H9 (cell line): ENCODE data around the gene LGMN. TPM values are rescaled to one million over a fixed set of nuclear protein-coding genes. Genes with fewer than 3 reads are reported as not detected.
A peak's percentile ranks its signal among the peaks of the same experiment; 100 is the strongest.

Experiments used
- DNase-seq: peaks from one replicate; pipeline ENCODE4 v3.0.0-alpha.2; 2017
- H2AFZ ChIP-seq: one replicate; pipeline ENCODE4 v1.6.1; 2013; ENCODE audit warnings: mild to moderate bottlenecking, low read length, control low read depth, moderate library complexity
- H2AK5ac ChIP-seq: 2 replicates; pipeline ENCODE4 v1.6.1; 2013; ENCODE audit warnings: low read length, control low read depth, mixed read lengths; ENCODE audit not compliant: insufficient read length
- H2BK120ac ChIP-seq: one replicate; pipeline ENCODE4 v1.6.1; 2013; ENCODE audit warnings: low read depth, mild to moderate bottlenecking, low read length, control low read depth, inconsistent platforms; ENCODE audit not compliant: poor library complexity, severe bottlenecking
- H2BK12ac ChIP-seq: 2 replicates; pipeline ENCODE4 v1.6.1; 2013; ENCODE audit warnings: low read length, control low read depth, mixed read lengths, low read depth; ENCODE audit not compliant: insufficient read length
- H2BK15ac ChIP-seq: 2 replicates; pipeline ENCODE4 v1.6.1; 2013; ENCODE audit warnings: low read depth, low read length, control low read depth
- H2BK20ac ChIP-seq: one replicate; pipeline ENCODE4 v1.6.1; 2013; ENCODE audit warnings: low read depth, mild to moderate bottlenecking, low read length, control low read depth, inconsistent platforms; ENCODE audit not compliant: poor library complexity, severe bottlenecking
- H2BK5ac ChIP-seq: 2 replicates; pipeline ENCODE4 v1.6.1; 2013; ENCODE audit warnings: low read length, control low read depth, mixed read lengths; ENCODE audit not compliant: insufficient read length
- H3K14ac ChIP-seq: 2 replicates; pipeline ENCODE4 v1.6.1; 2013; ENCODE audit warnings: low read length, control low read depth; ENCODE audit not compliant: insufficient read depth
- H3K18ac ChIP-seq: 2 replicates; pipeline ENCODE4 v1.6.1; 2013; ENCODE audit warnings: low read depth, mild to moderate bottlenecking, mixed read lengths, low read length, control low read depth; ENCODE audit not compliant: insufficient read length
- H3K23ac ChIP-seq: 2 replicates; pipeline ENCODE4 v1.6.1; 2013; ENCODE audit warnings: low read length, control low read depth, mixed read lengths, low read depth; ENCODE audit not compliant: insufficient read length
- H3K23me2 ChIP-seq: 2 replicates; pipeline ENCODE4 v1.6.1; 2013; ENCODE audit warnings: low read depth, mild to moderate bottlenecking, mixed read lengths, low read length, control low read depth; ENCODE audit not compliant: insufficient read length, poor library complexity, severe bottlenecking
- H3K27ac ChIP-seq: 2 replicates; pipeline ENCODE4 v1.5.1; 2013; ENCODE audit warnings: low read length, control low read depth, mixed read lengths, low read depth; ENCODE audit not compliant: insufficient read length
- H3K27me3 ChIP-seq: 2 replicates; pipeline ENCODE4 v1.6.1; 2013; ENCODE audit warnings: low read length, control low read depth, inconsistent platforms; ENCODE audit not compliant: insufficient read depth
- H3K4ac ChIP-seq: 2 replicates; pipeline ENCODE4 v1.6.1; 2013; ENCODE audit warnings: low read depth, mild to moderate bottlenecking, control low read depth, inconsistent platforms, low read length, moderate library complexity
- H3K4me1 ChIP-seq: 2 replicates; pipeline ENCODE4 v1.6.1; 2013; ENCODE audit warnings: low read length, control low read depth, inconsistent platforms; ENCODE audit not compliant: insufficient read depth
- H3K4me2 ChIP-seq: 2 replicates; pipeline ENCODE4 v1.6.1; 2013; ENCODE audit warnings: low read length, control low read depth, mixed read lengths; ENCODE audit not compliant: insufficient read length, insufficient read depth
- H3K56ac ChIP-seq: 2 replicates; pipeline ENCODE4 v1.6.1; 2013; ENCODE audit warnings: low read depth, mild to moderate bottlenecking, mixed read lengths, low read length, control low read depth; ENCODE audit not compliant: insufficient read length
- H3K79me1 ChIP-seq: 2 replicates; pipeline ENCODE4 v1.6.1; 2013; ENCODE audit warnings: low read depth, mild to moderate bottlenecking, moderate library complexity, low read length, control low read depth, inconsistent platforms; ENCODE audit not compliant: insufficient read depth, poor library complexity, severe bottlenecking
- H3K79me2 ChIP-seq: 2 replicates; pipeline ENCODE4 v1.6.1; 2013; ENCODE audit warnings: low read length, control low read depth, inconsistent platforms; ENCODE audit not compliant: insufficient read depth
- H3K9ac ChIP-seq: 2 replicates; pipeline ENCODE4 v1.6.1; 2013; ENCODE audit warnings: low read length, control low read depth, mixed read lengths; ENCODE audit not compliant: insufficient read length; ENCODE audit errors: extremely low read depth
- H3K9me3 ChIP-seq: one replicate; pipeline ENCODE4 v1.6.1; 2013; ENCODE audit warnings: low read depth, low read length, inconsistent platforms; ENCODE audit not compliant: control insufficient read depth
- H3T11ph ChIP-seq: one replicate; pipeline ENCODE4 v1.6.1; 2013; ENCODE audit warnings: mild to moderate bottlenecking, low read length, control low read depth, inconsistent platforms
- H4K20me1 ChIP-seq: one replicate; pipeline ENCODE4 v1.6.1; 2013; ENCODE audit not compliant: control insufficient read depth, insufficient read length, insufficient read depth
- H4K5ac ChIP-seq: 2 replicates; pipeline ENCODE4 v1.6.1; 2013; ENCODE audit warnings: low read depth, mild to moderate bottlenecking, mixed read lengths, low read length, control low read depth; ENCODE audit not compliant: insufficient read length
- H4K8ac ChIP-seq: replicated peaks from 2 replicates; pipeline ENCODE4 v1.6.1; 2013; ENCODE audit warnings: low read length, control low read depth, mixed read lengths, low read depth; ENCODE audit not compliant: insufficient read length
- H4K91ac ChIP-seq: 2 replicates; pipeline ENCODE4 v1.6.1; 2013; ENCODE audit warnings: low read depth, mild to moderate bottlenecking, moderate library complexity, mixed read lengths, low read length, control low read depth; ENCODE audit not compliant: insufficient read length
- H3K27ac Mint-ChIP-seq, 3 experiments: 2 replicates in 2 of 3; 3 replicates in 1 of 3; pipeline ENCODE4 v1.8.0; 2020 to 2021; ENCODE audit warnings: mixed read lengths in 3 of 3, mild to moderate bottlenecking in 1 of 3, moderate library complexity in 1 of 3
- H3K27me3 Mint-ChIP-seq: 2 replicates; pipeline ENCODE4 v1.8.0; 2021; ENCODE audit warnings: low read depth, mild to moderate bottlenecking, moderate library complexity, mixed read lengths
- H3K36me3 Mint-ChIP-seq, 3 experiments: 2 replicates in 2 of 3; 3 replicates in 1 of 3; pipeline ENCODE4 v1.8.0; 2020 to 2021; ENCODE audit warnings: low read depth in 3 of 3, mixed read lengths in 3 of 3; ENCODE audit not compliant: insufficient read depth in 1 of 3
- H3K4me1 Mint-ChIP-seq, 2 experiments: 2 replicates each; pipeline ENCODE4 v1.8.0; 2020; ENCODE audit warnings: mixed read lengths in 2 of 2
- H3K4me3 Mint-ChIP-seq, 2 experiments: 2 replicates in 1 of 2; 3 replicates in 1 of 2; pipeline ENCODE4 v1.8.0; 2020 to 2021; ENCODE audit warnings: mild to moderate bottlenecking in 2 of 2, mixed read lengths in 2 of 2, moderate library complexity in 1 of 2
- H3K9me3 Mint-ChIP-seq, 2 experiments: 2 replicates in 1 of 2; 3 replicates in 1 of 2; pipeline ENCODE4 v1.8.0; 2020; ENCODE audit warnings: mild to moderate bottlenecking in 2 of 2, mixed read lengths in 2 of 2, moderate library complexity in 1 of 2
- WGBS: extraction: QIAGEN DNeasy Blood & Tissue Kit; methylation state at CpG from one replicate; pipeline ENCODE4 v1.1.7; 2013; ENCODE audit warnings: missing lambda C conversion rate, low lambda C conversion rate, mixed read lengths; ENCODE audit not compliant: insufficient read length; ENCODE audit errors: extremely low coverage; 5-methylcytosine and 5-hydroxymethylcytosine counted together
- total RNA-seq: library from RNA; stranded (reverse); gene quantifications from 2 replicates; pipeline ENCODE4 v1.2.1, GENCODE V29; 2021
- TF ChIP-seq, protein P1 (sequence below): fragments of 200-600 bp; sonication (generic); conservative IDR thresholded peaks from 3 replicates; pipeline ENCODE4 v1.8.0; 2021; ENCODE audit warnings: antibody characterized with exemption, mild to moderate bottlenecking

LGMN gene
- total RNA-seq, 1 experiment from 2014 or later, result 55.3 TPM

DNA sequence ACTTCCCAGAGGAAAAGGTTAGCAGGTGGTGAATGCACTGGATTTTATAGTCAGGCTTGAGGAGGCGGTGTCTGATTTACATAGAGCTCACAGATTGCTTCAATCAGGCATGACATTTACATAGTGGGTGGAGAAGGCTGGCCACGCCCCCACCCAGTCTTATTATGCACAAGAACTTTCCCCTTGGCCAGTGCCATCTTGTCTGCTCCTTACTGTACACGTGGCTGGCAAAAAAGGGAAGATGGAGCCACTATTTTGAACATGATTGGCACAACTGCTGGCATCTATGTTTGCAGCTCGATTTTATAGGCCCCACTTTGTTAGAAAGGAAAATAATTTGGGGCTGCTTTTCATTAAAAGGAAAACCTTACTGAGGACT, 10.9 kb upstream of the LGMN start:
- Mint-ChIP-seq H3K9me3 (peaks cover 0 to 2% of the 10 kb centered on the region in 2 experiments; a peak in 2 of 5 replicates), H3K27me3 (peaks cover 15% of the 10 kb centered on the region), H3K27ac (no peak overlapping the region), H3K4me3 (no peak overlapping the region), H3K36me3 (no peaks in the 10 kb centered on the region), H3K4me1 (0 out of 4 replicates have a peak, but pooled peaks cover 0 to 2% of the 10 kb centered on the region in 2 experiments)
- no peak overlapping the region for H4K91ac ChIP-seq
- H3K4me1 ChIP-seq, result no peaks in the 10 kb centered on the region
- H4K20me1 ChIP-seq, result no peaks in the 10 kb centered on the region
- no peak overlapping the region for H4K8ac ChIP-seq
- no peak overlapping the region for H3K4ac ChIP-seq
- H3K56ac ChIP-seq, result no peak overlapping the region
- no peak overlapping the region for H2BK120ac ChIP-seq
- no peak overlapping the region for H3K9ac ChIP-seq
- no peak overlapping the region for H3K27ac ChIP-seq
- no peaks in the 10 kb centered on the region for H3K27me3 ChIP-seq
- H2BK5ac ChIP-seq, result no peak overlapping the region
- no peaks in the 10 kb centered on the region for H3K9me3 ChIP-seq
- no peaks in the 10 kb centered on the region for H3K79me1 ChIP-seq
- H3K14ac ChIP-seq, result no peak overlapping the region
- no peak overlapping the region for H2AFZ ChIP-seq
- DNase-seq, result peak; percentile 29
- no peak overlapping the region for H3K18ac ChIP-seq
- no peak overlapping the region for H3T11ph ChIP-seq
- no peak overlapping the region for H2BK12ac ChIP-seq
- H2BK15ac ChIP-seq, result no peak overlapping the region
- no CpG with 5 or more reads among the region's 4 CpGs for WGBS
- no peak overlapping the region for H3K4me2 ChIP-seq
- H3K23ac ChIP-seq, result no peak overlapping the region
- no peaks in the 10 kb centered on the region for H3K79me2 ChIP-seq
- TF ChIP-seq, protein P1, sequence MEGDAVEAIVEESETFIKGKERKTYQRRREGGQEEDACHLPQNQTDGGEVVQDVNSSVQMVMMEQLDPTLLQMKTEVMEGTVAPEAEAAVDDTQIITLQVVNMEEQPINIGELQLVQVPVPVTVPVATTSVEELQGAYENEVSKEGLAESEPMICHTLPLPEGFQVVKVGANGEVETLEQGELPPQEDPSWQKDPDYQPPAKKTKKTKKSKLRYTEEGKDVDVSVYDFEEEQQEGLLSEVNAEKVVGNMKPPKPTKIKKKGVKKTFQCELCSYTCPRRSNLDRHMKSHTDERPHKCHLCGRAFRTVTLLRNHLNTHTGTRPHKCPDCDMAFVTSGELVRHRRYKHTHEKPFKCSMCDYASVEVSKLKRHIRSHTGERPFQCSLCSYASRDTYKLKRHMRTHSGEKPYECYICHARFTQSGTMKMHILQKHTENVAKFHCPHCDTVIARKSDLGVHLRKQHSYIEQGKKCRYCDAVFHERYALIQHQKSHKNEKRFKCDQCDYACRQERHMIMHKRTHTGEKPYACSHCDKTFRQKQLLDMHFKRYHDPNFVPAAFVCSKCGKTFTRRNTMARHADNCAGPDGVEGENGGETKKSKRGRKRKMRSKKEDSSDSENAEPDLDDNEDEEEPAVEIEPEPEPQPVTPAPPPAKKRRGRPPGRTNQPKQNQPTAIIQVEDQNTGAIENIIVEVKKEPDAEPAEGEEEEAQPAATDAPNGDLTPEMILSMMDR, result no peak
- H2BK20ac ChIP-seq, result no peak overlapping the region
- no peak overlapping the region for H4K5ac ChIP-seq
- H2AK5ac ChIP-seq, result no peak overlapping the region
- H3K23me2 ChIP-seq, result no peaks in the 10 kb centered on the region
